HG03039 (cell line): ENCODE results near the gene ADGRG1.

Source experiments
- ATAC-seq: cut with Tn5 transposase; IDR thresholded peaks from one replicate; pipeline ENCODE4 v1.9.1; 2021; ENCODE audit warnings: mild to moderate bottlenecking, moderate library complexity; ENCODE audit not compliant: unreplicated experiment

ADGRG1 gene

DNA sequence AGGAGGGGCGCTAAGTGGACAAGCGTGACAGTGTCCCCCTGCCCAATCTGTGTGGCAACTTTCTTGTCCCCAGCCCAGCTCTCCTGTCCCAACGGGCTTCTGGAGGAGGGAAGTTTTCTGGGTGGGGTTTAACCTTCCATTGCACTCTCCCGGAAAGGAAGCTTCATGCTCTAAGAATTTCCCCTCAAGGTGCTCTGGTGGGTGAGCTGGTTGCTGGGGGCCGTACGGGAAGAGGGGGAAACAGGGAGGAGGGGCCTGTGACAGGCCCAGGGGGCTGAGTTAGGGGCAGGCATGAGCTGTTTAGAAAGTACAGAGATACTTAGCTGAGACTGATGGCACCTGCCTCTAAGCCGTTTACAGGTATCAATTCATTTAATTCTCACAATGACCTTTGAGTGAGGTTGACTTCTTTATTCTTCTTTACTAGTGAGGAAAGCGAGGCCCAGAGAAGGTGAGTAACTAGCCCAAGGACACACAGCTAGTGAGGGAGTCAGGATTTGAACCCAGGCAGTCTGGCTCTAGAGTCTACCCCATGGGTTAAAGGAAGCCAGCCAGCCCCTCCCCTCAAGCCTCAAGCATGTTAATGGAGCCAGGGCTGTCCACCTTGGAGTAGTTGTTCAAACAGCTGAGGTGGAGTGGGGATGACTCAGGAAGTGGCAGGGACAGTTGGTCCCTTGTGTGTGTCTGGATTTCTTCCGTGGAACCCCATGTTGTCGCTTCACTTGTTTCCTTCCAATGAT, 18.9 kb downstream of the ADGRG1 start:
- ATAC-seq: no peak

- ATAC-seq: no peak
Observed at GRCh38 chr16:57648125-57648524, 19.7 kb downstream of the ADGRG1 start.

GRCh38 chr16:57648581-57649442, 20.4 kb downstream of the ADGRG1 start:
- ATAC-seq: peak; percentile 51

DNA sequence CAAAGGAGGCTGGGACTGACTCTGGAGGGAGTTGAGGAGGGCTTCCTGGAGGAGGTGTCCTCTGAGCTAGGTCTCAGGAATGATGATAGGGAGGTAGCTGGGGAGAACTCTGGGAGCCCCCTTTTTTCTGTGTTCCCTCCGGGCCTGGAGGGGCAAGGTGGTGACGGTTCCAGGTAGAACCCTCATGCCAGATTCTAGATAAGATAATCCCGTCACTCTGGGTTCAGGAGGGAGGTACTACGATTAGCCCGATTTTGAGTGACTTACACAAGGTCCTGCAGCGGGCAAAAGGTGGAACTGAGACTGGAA, 21.0 kb downstream of the ADGRG1 start:
- ATAC-seq: no peak

DNA sequence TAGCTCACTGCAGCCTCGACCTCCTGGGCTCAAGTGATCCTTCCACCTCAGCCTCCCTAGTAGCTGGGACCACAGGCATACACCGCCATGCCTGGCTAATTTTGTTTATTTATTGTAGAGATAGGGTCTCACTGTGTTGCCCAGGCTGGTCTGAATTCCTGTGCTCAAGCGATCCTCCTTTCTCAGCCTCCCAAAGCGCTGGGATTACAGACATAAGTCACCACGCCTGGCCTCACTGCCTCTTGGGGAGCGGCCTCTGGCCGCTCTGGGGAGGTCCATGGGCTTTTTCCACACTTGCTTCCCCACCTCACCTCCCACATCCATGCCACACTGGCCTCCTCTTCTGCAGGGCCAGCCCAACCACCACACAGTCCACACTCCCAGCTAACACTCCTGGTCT, 21.4 kb downstream of the ADGRG1 start:
- no peak for ATAC-seq

DNA sequence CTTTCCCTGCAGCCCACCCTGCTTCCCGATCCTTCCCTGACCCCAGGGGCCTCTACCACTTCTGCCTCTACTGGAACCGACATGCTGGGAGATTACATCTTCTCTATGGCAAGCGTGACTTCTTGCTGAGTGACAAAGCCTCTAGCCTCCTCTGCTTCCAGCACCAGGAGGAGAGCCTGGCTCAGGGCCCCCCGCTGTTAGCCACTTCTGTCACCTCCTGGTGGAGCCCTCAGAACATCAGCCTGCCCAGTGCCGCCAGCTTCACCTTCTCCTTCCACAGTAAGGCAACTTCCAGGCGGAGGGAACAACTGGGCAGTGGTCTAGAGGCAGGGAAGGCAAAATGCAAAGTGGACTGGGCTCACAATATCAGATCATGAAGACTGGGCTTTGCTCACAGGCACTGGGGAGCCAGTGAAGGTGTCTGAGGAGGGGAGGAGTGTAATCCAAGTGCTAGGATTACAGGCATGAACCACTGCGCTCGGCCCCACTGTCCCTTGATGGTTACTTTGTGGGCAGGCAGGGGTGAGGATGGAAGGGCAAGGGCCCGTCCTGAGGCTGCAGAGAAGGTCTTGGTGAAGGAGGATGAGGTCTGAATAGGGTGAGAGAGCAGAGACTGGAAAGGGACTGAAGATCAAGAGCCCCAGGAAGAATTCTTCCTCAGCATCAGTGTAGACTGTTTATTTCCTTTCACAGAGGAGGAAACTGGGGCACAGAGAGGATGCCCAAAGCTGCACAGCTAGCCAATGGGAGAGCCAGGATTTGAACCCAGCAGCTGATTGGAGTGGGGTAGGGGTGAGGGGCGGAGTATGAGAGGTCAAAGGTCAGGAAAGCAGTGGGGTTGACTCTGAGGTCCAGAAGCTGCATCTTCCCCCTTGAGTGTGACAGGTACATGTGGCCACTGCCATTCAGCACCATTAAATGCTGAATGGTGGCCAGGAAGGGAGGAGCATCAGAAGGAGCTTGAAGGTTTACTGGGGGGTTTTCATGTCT, 23.2 kb downstream of the ADGRG1 start:
- no peak for ATAC-seq

DNA sequence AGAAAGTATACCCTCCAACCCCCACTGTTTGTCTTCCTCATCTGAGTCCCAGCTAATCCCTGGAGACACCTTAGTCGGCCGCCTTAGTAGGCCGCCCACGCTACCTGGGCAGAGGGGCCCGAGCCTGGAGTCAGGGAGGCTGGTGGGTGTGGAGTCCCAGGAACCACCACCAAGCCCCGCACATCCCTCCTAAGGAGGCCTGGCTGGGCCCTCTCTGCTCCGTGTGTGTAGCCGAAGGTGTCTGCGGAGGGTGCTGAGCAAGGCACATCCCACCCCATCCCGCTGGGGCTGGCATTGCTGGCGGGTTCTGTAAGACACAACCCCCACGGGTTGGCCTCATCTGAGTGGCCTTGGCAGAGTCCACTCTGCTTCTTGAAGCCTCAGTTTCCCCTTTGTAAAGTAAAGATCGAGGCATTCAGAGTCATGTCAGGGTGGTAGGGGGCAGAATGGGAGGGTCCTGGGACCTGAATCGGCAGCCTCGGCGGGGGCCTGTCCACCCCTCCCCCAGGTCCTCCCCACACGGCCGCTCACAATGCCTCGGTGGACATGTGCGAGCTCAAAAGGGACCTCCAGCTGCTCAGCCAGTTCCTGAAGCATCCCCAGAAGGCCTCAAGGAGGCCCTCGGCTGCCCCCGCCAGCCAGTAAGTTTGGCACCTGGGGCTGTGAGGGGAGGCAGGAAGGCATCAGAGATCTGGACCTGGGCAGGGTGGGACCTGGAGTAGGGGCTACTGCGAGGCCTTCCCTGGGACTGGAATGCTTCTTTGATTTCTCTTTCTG, 24.5 kb downstream of the ADGRG1 start:
- ATAC-seq: no peak

DNA sequence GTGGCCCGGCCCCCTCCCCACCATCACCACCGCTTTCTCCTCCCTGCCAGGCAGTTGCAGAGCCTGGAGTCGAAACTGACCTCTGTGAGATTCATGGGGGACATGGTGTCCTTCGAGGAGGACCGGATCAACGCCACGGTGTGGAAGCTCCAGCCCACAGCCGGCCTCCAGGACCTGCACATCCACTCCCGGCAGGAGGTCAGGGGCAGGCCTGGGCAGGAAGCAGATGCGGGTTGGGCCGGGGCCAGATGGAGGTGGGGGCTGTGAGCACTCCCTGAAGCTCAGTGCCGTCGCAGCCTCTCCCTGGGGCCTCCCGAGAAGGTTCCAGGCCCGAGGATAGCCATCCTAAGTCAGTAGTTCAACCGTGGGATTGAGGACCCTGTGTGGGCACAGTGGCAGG, 25.5 kb downstream of the ADGRG1 start:
- no peak for ATAC-seq

GRCh38 chr16:57656342-57656955, 28.0 kb downstream of the ADGRG1 start:
- no peak for ATAC-seq

DNA sequence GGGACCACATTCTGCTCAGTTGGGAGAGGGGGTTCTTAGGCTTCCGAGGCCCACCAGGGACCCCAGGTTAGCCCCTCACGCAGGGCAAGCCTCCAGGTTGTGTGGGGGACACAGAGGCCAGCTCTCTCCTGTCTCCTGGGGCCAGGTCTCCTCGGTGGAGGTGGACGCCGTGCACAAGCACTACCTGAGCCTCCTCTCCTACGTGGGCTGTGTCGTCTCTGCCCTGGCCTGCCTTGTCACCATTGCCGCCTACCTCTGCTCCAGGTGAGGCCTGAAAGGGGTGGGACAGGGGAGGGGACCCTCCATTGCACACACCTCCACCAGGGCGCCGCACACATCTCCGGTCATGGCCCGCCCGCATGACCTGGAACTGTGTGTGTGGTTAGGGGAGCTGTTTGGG, 28.8 kb downstream of the ADGRG1 start:
- no peak for ATAC-seq

DNA sequence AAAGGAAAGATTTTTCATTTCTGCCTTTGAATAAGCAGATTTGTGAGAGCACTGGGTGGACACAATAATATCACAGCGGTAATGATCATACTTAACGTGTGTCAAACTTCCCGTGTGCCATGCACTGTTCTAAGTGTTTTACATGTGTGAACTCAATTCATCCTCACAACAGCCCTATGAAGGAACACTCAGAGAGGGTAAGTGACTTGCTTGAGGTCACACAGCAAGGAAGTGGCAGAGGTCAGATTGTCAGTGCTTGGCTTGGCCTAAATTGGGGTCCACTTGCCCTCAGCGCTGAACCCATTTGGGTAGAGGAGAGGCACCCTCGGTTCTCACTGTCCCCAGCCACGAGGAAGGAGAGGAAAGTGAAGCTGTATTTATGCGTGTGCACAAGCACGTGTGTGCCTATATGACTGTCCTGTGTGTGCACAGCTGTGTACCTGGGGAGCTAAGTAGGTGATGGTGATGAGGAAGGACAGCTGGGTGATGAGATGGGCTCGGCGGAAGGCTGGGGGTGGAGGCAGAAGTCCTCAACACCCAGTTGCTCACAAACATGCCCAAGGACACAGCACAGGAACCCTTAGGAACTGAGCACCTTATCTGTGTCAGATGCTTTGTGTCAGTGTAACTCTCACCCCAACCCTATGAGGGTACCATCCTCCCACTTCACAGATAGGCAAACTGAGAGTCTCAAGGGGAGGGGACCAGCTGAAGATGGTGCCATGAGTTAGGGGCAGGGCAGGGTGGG, 29.9 kb downstream of the ADGRG1 start:
- no peak for ATAC-seq

DNA sequence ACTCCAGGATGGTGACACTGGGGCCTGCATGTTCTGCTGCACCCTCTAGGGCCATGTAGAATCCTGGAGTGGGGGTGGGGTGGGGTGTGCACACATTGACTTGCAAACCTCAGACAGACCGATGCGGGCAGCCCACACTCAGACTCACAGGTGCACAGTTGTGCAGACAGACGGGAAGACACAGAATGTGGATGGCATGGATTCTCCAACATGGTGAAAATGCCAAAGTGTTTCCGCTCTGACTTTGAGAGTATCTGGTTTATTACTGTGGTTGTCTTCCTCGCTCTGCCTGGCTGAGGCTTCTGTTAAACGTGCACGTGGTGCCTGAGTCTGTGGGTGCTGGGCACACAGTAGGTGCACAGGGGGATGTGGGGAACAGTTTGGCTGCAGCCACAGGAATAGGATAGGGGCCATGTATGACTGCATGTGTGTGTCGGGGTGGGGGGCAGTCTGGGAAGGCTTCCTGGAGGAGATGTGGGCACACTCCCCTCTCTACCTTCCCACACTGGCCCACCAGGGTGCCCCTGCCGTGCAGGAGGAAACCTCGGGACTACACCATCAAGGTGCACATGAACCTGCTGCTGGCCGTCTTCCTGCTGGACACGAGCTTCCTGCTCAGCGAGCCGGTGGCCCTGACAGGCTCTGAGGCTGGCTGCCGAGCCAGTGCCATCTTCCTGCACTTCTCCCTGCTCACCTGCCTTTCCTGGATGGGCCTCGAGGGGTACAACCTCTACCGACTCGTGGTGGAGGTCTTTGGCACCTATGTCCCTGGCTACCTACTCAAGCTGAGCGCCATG, 30.6 kb downstream of the ADGRG1 start:
- ATAC-seq: no peak

- no peak for ATAC-seq
Observed at GRCh38 chr16:57660715-57661463, 32.5 kb downstream of the ADGRG1 start.

DNA sequence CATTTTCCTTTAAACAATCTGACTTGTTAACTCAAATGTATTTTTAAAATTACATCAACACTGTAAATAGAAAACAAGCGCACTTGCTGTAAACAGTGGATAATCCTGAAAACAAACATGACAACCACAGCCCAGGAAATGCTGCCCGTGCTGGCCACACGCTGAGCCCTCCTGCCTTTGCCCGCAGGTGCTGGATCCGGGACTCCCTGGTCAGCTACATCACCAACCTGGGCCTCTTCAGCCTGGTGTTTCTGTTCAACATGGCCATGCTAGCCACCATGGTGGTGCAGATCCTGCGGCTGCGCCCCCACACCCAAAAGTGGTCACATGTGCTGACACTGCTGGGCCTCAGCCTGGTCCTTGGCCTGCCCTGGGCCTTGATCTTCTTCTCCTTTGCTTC, 33.1 kb downstream of the ADGRG1 start:
- no peak for ATAC-seq

DNA sequence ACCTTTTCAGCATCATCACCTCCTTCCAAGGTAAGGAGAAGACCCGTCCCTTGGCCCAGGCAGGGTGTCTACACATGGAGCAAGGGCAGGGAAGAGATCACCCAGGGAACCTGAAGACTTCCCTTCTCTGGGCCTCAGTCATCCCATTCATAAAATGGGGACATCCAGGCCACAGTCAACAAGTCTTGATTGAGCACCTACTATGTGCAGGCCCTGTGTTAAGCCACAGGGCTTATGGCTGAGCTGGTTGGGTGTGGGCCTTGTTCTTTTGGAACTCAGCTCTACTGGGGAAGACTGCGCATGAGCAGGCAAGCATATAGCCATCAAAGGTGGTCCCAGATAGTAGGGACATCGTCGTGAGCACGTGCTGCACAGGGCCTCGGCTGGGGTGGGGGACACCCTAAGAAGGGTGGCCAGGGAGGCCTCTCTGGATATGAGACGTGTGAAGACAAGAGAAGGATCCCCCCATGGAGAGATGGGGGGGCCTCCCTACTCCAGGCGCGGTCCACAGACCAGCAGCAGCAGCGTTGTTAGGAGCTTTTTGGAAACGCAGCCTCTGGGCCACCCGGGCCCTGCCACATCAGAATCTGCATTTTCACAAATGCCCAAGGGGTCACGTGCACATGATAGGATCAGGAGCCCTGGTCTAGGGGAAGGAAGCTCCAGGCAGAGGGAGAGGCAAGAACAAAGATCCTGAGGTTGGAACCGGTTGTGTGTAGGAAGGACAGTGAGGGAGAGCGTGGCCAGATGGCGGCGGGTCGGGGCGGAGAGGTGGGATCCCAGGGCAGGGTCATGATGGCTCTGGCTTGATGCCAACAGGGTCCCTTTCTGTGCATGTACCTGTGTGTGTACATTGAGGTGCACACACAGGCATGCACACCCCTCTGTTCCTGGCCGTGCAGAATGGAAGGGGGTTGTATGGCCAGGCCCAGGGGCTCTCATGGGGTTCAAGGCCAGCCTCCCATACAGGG, 33.8 kb downstream of the ADGRG1 start:
- ATAC-seq: no peak

DNA sequence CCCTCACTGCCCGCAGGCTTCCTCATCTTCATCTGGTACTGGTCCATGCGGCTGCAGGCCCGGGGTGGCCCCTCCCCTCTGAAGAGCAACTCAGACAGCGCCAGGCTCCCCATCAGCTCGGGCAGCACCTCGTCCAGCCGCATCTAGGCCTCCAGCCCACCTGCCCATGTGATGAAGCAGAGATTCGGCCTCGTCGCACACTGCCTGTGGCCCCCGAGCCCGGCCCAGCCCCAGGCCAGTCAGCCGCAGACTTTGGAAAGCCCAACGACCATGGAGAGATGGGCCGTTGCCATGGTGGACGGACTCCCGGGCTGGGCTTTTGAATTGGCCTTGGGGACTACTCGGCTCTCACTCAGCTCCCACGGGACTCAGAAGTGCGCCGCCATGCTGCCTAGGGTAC, 35.0 kb downstream of the ADGRG1 start:
- no peak for ATAC-seq
